Muscle of leg (tissue), 16 donors: ENCODE data around the gene FERD3L. TPM values are rescaled to one million over a fixed set of nuclear protein-coding genes. Genes with fewer than 3 reads are reported as not detected.
A peak's percentile ranks its signal among the peaks of the same experiment; 100 is the strongest.
"Not testable (repeated sequence)": the region's sequence is repeated elsewhere in the genome, so short reads cannot be mapped to it uniquely, and the experiment has no call there.

Experiments used
- DNase-seq: peaks from one replicate; pipeline ENCODE4 v3.0.0; 2013
- H3K27ac ChIP-seq: one replicate; pipeline ENCODE4 v1.5.1; 2013; ENCODE audit warnings: mild to moderate bottlenecking, low read length, control low read depth
- H3K27me3 ChIP-seq: one replicate; pipeline ENCODE4 v1.6.1; 2013; ENCODE audit warnings: low read length; ENCODE audit not compliant: control insufficient read depth, insufficient read depth
- H3K36me3 ChIP-seq: one replicate; pipeline ENCODE4 v1.6.1; 2013; ENCODE audit warnings: low read length; ENCODE audit not compliant: control insufficient read depth, insufficient read depth
- H3K4me1 ChIP-seq: one replicate; pipeline ENCODE4 v1.6.1; 2013; ENCODE audit warnings: low read length; ENCODE audit not compliant: control insufficient read depth, insufficient read depth
- H3K4me3 ChIP-seq: one replicate; pipeline ENCODE4 v1.5.1; 2013; ENCODE audit warnings: low read length, control low read depth
- H3K9me3 ChIP-seq: replicated peaks from 2 replicates; pipeline ENCODE4 v1.6.1; 2013; ENCODE audit warnings: low read depth, low read length; ENCODE audit not compliant: control insufficient read depth
- WGBS: methylation state at CpG from one replicate; pipeline ENCODE4 v1.1.5; 2013; ENCODE audit warnings: missing lambda C conversion rate; ENCODE audit not compliant: insufficient coverage; 5-methylcytosine and 5-hydroxymethylcytosine counted together
- long read RNA-seq, 11 donors: transcript quantifications; one replicate each; lab custom pipeline, GENCODE V29; 2026
- polyA plus RNA-seq, 8 donors: library from polyadenylated mRNA; unstranded; fragments of 120-200 nt; gene quantifications; one replicate each; pipeline versions ENCODE4 v1.2.1 to v1.2.3, GENCODE V29; 2013; ENCODE audit warnings: inconsistent platforms in 1 of 8, low replicate concordance in 1 of 8; ENCODE audit not compliant: insufficient read length in 8 of 8, insufficient read depth in 1 of 8
- total RNA-seq: library from RNA; stranded (reverse); fragments of 120-200 nt; gene quantifications from one replicate; pipeline ENCODE4 v1.2.4, GENCODE V29; 2013

Gene FERD3L, protein sequence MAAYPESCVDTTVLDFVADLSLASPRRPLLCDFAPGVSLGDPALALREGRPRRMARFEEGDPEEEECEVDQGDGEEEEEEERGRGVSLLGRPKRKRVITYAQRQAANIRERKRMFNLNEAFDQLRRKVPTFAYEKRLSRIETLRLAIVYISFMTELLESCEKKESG
- total RNA-seq (not detected), polyA plus RNA-seq (not detected)
- long read RNA-seq, donor 1: 0 reads
- long read RNA-seq, donor 2: 0 reads
- long read RNA-seq, donor 3: 0 reads
- long read RNA-seq, donor 4: 0 reads
- long read RNA-seq, donor 5: 0 reads
- long read RNA-seq, donor 6: 0 reads
- long read RNA-seq, donor 7: 0 reads
- long read RNA-seq, donor 8: 0 reads
- long read RNA-seq, donor 9: 0 reads
- long read RNA-seq, donor 10: 0 reads
- long read RNA-seq, donor 11: 0 reads

DNA sequence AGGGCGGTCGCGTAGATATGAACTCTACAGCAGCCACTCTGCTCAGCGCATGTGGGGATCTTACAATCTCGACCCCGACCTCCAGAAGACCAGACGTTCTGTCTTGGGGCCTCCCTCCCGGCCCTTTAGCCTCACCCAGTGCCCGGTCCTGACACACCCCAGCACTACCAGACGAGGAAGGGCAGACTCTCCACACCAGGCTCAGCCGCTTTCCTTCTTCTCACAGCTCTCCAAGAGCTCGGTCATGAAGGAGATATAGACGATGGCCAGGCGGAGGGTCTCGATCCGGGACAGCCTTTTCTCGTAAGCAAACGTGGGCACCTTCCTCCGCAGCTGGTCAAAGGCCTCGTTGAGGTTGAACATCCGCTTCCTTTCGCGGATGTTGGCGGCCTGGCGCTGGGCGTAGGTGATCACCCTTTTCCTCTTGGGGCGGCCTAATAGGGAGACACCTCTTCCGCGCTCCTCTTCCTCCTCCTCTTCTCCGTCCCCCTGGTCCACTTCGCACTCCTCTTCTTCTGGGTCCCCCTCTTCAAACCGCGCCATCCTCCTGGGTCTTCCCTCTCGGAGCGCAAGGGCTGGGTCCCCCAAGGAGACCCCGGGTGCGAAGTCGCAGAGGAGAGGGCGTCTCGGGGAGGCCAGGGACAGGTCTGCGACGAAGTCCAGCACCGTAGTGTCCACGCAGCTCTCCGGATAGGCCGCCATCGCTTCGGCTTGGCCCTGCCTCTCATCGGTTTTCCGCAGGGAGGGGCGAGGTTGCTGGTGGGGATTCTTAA, at the start of gene FERD3L:
Gene FERD3L (minus strand): TSS at position 761 of the 773 bp plus-strand sequence. CDS start 59 bp downstream, at position 702.
- Histone ChIP-seq H3K27ac (no peak within 1 kb of the TSS), H3K4me1 (peaks cover 7% of the 10 kb centered on the region), H3K4me3 (no peak within 1 kb of the TSS), H3K9me3 (no peaks in the 10 kb centered on the region), H3K27me3 (peaks cover 32% of the 10 kb centered on the region), H3K36me3 (no peaks in the 10 kb centered on the region)
- WGBS: 4% methylated on average over 40 of the region's 51 CpGs
- DNase-seq: no peak

DNA sequence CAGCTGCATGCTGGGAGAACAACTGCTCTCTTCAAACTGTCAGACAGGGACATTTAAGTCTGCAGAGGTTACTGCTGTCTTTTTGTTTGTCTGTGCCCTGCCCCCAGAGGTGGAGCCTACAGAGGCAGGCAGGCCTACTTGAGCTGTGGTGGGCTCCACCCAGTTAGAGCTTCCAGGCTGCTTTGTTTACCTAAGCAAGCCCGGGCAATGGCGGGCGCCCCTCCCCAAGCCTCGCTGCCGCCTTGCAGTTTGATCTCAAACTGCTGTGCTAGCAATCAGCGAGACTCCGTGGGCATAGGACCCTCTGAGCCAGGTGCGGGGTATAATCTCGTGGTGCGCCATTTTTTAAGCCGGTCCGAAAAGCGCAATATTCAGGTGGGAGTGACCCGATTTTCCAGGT, 49.2 kb upstream of the FERD3L start:
- not testable (repeated sequence) for H3K4me3 ChIP-seq, H3K27me3 ChIP-seq, H3K27ac ChIP-seq, H3K36me3 ChIP-seq, H3K4me1 ChIP-seq, DNase-seq, H3K9me3 ChIP-seq
- WGBS: 50% methylated on average over 8 of the region's 14 CpGs

DNA sequence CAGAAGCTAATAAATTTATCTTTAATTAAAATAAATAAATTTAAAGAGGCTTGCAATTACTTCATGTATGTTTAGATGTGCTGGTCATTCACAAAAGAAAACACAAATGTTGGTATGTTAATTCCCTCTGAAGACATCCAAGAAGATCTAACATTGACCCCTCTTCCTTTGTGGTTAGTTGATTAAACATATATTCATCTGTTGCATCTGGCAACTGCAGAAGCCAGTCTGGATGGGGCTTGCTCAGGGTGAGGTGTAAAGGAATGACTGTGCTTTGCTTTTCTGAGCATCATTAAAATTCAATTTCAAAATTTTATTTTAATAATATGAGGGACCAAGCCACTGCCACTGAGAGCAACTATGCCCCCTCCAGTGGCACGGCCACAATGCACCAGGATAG, 36.4 kb upstream of the FERD3L start:
- no peaks in the 10 kb centered on the region for H3K36me3 ChIP-seq
- H3K27me3 ChIP-seq: no peaks in the 10 kb centered on the region
- H3K4me1 ChIP-seq: no peaks in the 10 kb centered on the region
- H3K9me3 ChIP-seq: peaks cover 18% of the 10 kb centered on the region
- H3K27ac ChIP-seq: no peak overlapping the region
- H3K4me3 ChIP-seq: no peak overlapping the region
- 90% methylated on average over 1 of the region's 1 CpG for WGBS
- DNase-seq: no peak

DNA sequence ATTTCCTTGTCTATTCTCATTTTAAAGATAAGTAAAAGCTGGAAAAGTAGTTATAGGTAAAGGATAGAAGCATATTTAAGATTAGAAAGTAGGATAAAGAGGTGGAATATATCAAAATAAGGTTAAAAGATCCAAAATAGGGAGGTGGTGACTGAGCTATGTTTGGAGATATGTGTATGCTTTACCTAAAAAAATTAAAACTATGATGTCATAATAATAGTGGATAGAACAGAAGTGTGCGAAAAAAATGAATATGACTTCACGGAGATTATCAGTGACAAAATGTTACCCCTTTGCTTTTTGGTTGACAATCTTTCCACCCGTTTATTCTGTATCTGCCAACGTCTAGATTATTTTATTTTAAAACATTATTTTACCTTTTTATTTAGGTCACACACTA, 33.4 kb upstream of the FERD3L start:
- no peaks in the 10 kb centered on the region for H3K36me3 ChIP-seq
- H3K4me3 ChIP-seq: no peak overlapping the region
- H3K4me1 ChIP-seq: no peaks in the 10 kb centered on the region
- peaks cover 10% of the 10 kb centered on the region for H3K9me3 ChIP-seq
- DNase-seq: no peak
- WGBS: no CpG with 5 or more reads among the region's 4 CpGs
- H3K27me3 ChIP-seq: no peaks in the 10 kb centered on the region
- no peak overlapping the region for H3K27ac ChIP-seq

DNA sequence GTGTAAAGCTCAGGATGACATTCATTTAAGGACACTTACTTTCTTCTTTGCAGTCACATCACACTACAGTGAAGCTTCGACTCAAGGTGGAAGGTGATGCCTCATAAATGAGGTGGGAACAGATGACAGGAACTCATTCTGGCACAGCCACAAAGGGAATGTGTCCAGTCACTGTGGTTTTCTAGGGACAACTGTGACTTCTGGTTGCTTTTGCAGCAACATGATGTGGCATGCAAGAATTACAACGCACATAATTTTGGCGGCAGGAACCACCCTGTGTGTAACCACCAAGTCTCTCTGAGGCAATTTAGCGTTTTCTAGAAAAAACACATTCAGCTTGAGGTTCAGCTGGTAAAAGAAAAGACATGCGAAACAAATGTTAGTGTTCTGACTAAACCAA, 32.0 kb upstream of the FERD3L start:
- no peaks in the 10 kb centered on the region for H3K27me3 ChIP-seq
- DNase-seq: no peak
- H3K36me3 ChIP-seq: no peaks in the 10 kb centered on the region
- no peak overlapping the region for H3K4me3 ChIP-seq
- peaks cover 4% of the 10 kb centered on the region for H3K9me3 ChIP-seq
- no peaks in the 10 kb centered on the region for H3K4me1 ChIP-seq
- 67% methylated on average over 2 of the region's 5 CpGs for WGBS
- no peak overlapping the region for H3K27ac ChIP-seq

DNA sequence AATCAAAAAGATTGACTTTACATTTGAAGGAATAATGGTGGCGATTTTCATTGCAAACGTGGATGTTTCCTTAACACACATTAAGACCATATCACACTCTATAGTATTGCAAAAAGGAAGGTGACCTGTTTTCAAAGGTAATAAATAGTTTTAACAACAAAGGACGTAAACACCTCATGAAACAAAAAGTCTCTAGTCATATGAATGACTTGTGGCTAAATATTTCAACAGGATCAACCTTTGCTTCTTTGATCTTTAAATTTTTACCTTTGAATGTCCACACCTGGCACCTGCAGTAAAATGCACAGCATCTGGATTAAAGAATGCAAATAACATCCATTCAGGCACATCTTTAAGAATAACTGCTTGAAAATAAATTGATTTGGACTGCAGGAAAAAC, 30.0 kb upstream of the FERD3L start:
- Histone ChIP-seq H3K4me1 (no peaks in the 10 kb centered on the region), H3K27me3 (no peaks in the 10 kb centered on the region), H3K36me3 (no peaks in the 10 kb centered on the region), H3K9me3 (no peaks in the 10 kb centered on the region), H3K27ac (no peak overlapping the region), H3K4me3 (no peak overlapping the region)
- WGBS: no CpG with 5 or more reads among the region's 3 CpGs
- DNase-seq: no peak

DNA sequence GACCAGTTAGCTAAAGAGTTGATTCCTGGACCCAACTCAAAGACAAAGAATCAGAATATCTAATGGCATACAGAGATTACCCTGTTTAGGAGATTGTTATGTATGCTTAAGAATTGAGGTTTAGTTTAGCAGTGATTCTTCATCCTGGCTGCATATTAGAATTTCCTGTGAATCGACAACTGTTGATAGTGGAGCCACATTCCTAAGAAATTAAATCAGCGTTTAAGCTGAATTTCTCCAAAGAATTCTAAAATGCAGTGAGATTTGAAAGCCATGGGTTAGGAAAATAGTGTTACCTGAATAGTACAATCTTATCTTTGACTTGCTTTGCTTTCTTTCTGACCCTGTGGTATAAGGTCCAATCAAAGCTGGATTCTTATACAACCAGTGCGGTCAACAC, 16.4 kb upstream of the FERD3L start:
- Histone ChIP-seq H3K36me3 (no peaks in the 10 kb centered on the region), H3K4me3 (no peak overlapping the region), H3K27ac (no peak overlapping the region), H3K4me1 (no peaks in the 10 kb centered on the region), H3K9me3 (no peaks in the 10 kb centered on the region), H3K27me3 (no peaks in the 10 kb centered on the region)
- DNase-seq: no peak
- no CpG with 5 or more reads among the region's 3 CpGs for WGBS

DNA sequence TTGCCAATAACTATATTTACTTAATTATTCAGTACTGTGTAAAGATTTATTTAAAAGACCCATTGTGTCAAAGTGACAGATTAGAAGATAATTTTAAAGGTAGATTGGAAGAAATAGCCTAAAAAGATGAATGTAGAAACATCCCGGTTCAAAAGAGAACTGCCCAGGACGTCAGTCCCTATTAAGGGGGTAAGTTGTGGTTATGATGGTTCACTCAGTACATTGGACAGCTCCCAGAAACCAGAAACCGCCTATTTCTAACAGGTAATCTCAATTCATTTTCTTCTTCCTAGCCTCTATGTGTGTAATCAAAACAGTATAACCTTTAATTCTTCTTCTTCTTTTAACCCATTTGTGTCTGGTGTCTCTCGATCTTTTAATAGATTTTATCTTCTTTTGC, 1.5 kb upstream of the FERD3L start:
- H3K9me3 ChIP-seq: no peaks in the 10 kb centered on the region
- peaks cover 32% of the 10 kb centered on the region for H3K27me3 ChIP-seq
- WGBS: no CpG with 5 or more reads among the region's 4 CpGs
- peak; percentile 35 for DNase-seq
- no peak overlapping the region for H3K4me3 ChIP-seq
- peaks cover 7% of the 10 kb centered on the region for H3K4me1 ChIP-seq
- no peak overlapping the region for H3K27ac ChIP-seq
- H3K36me3 ChIP-seq: no peaks in the 10 kb centered on the region

DNA sequence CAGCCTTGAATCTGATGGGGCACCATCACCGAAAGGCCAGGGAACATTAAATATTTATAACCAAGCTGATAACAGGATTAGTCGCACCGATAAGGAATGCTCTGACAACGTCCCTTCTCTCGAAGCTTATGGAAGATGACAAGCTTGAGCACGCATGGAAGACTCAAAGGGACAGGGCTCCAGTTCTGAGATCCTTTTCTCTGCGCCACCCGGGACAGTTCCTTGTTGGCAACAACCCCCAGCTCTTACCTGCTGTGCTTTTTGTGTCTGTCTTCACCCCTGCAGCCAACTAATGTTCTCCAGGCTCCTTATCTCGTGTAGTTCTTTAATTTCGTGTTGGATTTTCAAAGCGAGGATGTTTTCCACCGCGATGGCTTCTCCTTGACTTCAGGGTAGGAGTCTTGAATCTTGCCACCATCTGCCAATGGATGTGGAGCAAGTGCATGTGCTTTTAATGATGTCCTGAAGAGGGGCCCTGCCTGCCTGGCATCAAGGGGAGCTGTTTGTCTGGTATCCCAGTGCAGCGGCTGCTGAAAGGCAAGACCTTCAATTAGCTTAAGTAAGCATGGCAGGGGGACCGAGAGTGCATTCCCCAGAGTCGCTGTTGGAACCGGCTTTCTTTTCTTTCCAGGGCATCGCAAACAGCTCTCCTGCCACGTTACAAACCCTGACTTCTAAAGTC, 354 bp upstream of the FERD3L start:
- Histone ChIP-seq H3K27ac (no peak overlapping the region), H3K27me3 (peaks cover 32% of the 10 kb centered on the region), H3K4me3 (no peak overlapping the region), H3K9me3 (no peaks in the 10 kb centered on the region), H3K36me3 (no peaks in the 10 kb centered on the region), H3K4me1 (peaks cover 7% of the 10 kb centered on the region)
- no peak for DNase-seq
- 2% methylated on average over 15 of the region's 19 CpGs for WGBS
